ENCODE results near the gene SP6. TPM values are rescaled to one million over a fixed set of nuclear protein-coding genes. Genes with fewer than 3 reads are reported as not detected.

The SP6 gene
- total RNA-seq, 1 donor from 2014 or later = 2.5 TPM

DNA sequence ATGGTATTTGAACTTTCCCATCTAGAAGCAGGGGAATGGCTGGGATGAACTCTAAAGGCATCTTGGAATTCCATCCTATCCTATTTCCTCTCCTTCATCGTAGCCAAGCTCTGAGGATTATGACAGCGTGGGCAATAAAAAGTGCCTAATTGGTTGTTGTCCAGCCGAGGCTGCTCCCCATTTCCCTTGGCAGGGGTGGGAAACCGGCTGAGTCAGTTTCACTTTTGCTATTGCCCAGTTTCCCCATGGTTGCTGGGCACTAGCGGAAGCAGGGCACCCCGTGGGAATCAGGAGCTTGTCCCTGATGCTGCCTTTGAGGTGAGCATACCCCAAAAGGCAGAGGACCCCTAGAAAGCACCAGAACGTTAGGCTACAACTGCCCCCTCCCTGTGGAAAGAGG is 31.3 kb upstream of the SP6 start:
- TF ChIP-seq, protein P1, sequence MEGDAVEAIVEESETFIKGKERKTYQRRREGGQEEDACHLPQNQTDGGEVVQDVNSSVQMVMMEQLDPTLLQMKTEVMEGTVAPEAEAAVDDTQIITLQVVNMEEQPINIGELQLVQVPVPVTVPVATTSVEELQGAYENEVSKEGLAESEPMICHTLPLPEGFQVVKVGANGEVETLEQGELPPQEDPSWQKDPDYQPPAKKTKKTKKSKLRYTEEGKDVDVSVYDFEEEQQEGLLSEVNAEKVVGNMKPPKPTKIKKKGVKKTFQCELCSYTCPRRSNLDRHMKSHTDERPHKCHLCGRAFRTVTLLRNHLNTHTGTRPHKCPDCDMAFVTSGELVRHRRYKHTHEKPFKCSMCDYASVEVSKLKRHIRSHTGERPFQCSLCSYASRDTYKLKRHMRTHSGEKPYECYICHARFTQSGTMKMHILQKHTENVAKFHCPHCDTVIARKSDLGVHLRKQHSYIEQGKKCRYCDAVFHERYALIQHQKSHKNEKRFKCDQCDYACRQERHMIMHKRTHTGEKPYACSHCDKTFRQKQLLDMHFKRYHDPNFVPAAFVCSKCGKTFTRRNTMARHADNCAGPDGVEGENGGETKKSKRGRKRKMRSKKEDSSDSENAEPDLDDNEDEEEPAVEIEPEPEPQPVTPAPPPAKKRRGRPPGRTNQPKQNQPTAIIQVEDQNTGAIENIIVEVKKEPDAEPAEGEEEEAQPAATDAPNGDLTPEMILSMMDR (IDR thresholded peaks at IDR 0.05; ENCODE audit: insufficient read depth, low read length, poor library complexity, severe bottlenecking) = no peak
- no peak overlapping the region for H3K4me3 ChIP-seq (ENCODE audit: low read depth, low read length)
- H3K27me3 ChIP-seq (ENCODE audit: control insufficient read depth, insufficient read depth, low read length) = no peaks in the 10 kb centered on the region
- no peaks in the 10 kb centered on the region for H3K36me3 ChIP-seq (ENCODE audit: control insufficient read depth, insufficient read depth, low read length)
- DNase-seq (ENCODE audit: low read depth) = no peak

DNA sequence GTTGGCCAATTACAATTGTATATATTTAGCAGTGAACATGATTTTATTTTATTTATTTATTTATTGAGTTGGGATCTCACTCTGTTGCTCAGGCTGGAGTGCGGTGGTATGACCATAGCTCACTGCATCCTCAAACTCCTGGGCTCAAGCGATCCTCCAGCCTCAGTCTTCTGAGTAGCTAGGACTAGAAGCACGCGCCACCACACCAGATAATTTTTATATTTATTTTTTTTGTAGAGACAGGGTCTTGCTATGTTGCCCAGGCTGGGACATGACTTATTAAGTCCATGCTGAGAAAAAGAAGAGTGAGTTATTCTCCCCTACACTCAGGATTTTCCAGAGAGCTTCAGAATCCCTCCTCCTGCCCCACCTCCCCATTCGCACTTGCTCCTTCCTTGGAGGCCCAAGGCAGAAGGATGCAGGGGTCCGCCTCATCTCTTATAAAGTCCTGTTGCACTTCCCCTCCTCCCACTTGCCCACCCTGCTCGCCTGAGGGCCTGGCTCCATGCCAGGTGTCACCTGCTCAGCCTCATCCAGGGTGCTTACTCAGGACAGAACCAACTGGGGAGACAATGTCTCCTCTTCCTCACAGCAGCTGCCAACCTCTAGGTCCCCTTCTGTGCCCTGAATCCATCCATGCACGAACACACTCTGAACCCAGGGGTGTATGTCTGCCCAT is 29.0 kb upstream of the SP6 start:
- peaks cover 2% of the 10 kb centered on the region for H3K27me3 ChIP-seq (ENCODE audit: control insufficient read depth, insufficient read depth, low read length)
- DNase-seq (ENCODE audit: low read depth) = no peak
- no peak overlapping the region for H3K4me3 ChIP-seq (ENCODE audit: low read depth, low read length)
- H3K36me3 ChIP-seq (ENCODE audit: control insufficient read depth, insufficient read depth, low read length) = no peaks in the 10 kb centered on the region
- TF ChIP-seq, protein P1 (IDR thresholded peaks at IDR 0.05; ENCODE audit: insufficient read depth, low read length, poor library complexity, severe bottlenecking) = no peak

DNA sequence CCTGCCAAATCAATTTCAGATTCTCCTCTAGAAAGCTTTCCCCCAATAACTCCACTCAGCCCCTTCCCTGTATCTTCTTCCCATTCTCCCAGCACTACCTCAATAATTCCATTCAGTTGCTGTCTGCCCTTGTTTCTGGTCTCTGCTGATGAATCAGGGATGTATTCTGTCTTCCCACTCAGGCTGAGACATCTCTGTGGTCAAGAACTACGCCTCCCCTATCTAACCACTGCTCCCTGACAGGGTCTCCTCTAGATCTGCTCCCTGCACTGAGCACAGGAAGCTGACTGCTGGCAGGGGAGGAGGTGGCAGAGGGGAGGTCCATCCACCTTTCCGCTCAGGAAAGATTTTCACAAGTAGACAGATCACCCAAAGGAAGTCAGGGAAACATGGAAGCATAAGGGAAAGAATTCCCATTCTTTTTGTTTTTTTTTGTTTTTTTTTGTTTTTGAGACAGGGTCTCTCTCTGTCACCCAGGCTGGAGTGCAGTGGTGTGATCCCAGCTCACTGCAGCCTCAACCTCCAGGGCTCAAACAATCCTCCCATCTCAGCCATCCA is 28.1 kb upstream of the SP6 start:
- Histone ChIP-seq H3K36me3 (ENCODE audit: control insufficient read depth, insufficient read depth, low read length) (no peaks in the 10 kb centered on the region), H3K27me3 (ENCODE audit: control insufficient read depth, insufficient read depth, low read length) (peaks cover 2% of the 10 kb centered on the region), H3K4me3 (ENCODE audit: low read depth, low read length) (no peak overlapping the region)
- TF ChIP-seq, protein P1 (IDR thresholded peaks at IDR 0.05; ENCODE audit: insufficient read depth, low read length, poor library complexity, severe bottlenecking) = no peak
- DNase-seq (ENCODE audit: low read depth) = peak; percentile 47

DNA sequence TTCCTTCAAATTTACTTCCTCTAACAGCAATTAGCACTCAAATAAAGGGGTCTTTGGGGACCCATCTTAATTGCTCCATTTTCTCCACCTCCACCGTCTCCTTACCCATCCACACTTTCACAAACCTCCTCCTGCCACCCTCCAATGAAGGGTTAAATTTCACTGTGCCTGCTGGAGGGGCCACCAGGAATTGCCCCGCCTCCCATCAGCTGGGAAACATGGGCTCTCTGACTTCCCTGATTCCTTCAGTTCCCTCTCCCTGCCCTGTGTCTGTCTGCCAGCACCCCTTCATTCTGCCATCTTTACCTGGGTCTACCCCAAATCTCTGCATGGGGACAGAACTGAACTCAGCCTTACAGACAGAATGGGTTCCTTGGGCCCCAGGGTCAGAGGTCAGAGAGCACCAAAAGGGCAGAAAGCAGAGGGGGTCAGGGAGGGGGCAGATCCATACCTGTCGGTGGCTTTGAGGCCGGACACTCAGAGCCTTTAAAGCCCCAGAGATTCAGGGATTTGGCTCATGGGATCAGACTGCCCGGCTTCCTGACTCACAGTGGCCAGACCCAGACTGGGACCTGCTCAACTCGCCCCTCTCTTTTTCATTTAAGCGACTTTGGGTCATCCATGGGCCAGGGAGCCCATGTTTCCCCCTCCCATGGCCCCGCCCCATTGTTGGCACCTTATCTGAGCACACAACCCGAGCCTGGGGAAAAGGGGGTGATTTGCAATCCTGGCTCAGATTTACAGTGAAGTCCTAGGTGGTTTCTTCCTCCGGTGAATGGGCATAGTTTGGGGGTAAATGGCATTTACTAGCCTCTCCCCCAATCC is 27.5 kb upstream of the SP6 start:
- Histone ChIP-seq H3K36me3 (ENCODE audit: control insufficient read depth, insufficient read depth, low read length) (no peaks in the 10 kb centered on the region), H3K4me3 (ENCODE audit: low read depth, low read length) (no peak overlapping the region), H3K27me3 (ENCODE audit: control insufficient read depth, insufficient read depth, low read length) (peaks cover 8% of the 10 kb centered on the region)
- TF ChIP-seq, protein P1 (IDR thresholded peaks at IDR 0.05; ENCODE audit: insufficient read depth, low read length, poor library complexity, severe bottlenecking) = no peak
- no peak for DNase-seq (ENCODE audit: low read depth)

DNA sequence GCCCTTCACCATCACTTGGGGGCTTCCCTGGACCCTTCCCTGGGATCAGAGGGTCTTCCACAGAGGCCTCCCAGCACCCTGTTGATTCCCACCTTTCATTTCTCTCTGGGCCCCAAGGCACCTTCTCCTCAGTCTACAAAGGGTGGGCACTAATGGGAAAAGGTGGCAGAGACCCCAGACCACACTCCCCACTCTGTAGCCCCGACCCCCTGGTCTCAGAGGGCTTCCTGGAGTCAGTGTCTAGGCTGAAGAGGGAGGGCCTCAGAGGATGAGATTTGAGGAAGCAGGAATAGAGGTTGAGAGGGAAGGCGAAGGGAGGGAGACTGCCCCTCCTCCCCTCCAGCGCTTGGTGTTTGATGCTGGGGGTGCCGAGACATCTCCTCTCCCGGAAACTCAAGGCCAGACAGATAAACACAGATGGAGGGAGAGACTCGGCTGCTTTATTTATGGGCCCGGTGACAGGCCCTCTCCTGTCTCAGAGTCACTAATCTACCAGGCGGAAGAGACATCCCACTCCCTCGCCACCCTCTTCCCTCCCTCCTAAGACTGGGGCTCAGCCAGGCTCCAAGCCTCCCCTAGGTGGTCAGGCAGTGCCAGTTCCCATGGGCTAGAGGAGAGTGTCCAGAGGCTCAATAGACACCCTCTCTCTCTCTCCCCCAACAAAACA is 26.5 kb upstream of the SP6 start:
- no peak for DNase-seq (ENCODE audit: low read depth)
- TF ChIP-seq, protein P1 (IDR thresholded peaks at IDR 0.05; ENCODE audit: insufficient read depth, low read length, poor library complexity, severe bottlenecking) = no peak

More for the DNA sequence above, 26.5 kb upstream of the SP6 start:
- Histone ChIP-seq H3K4me3 (ENCODE audit: low read depth, low read length) (no peak overlapping the region), H3K36me3 (ENCODE audit: control insufficient read depth, insufficient read depth, low read length) (no peaks in the 10 kb centered on the region), H3K27me3 (ENCODE audit: control insufficient read depth, insufficient read depth, low read length) (peaks cover 13% of the 10 kb centered on the region)
